Thymus (tissue), 11 donors: ENCODE measurements around the gene ANKRD50. TPM values are rescaled to one million over a fixed set of nuclear protein-coding genes. Genes with fewer than 3 reads are reported as not detected.

Source experiments
- DNase-seq, 9 donors: peaks; one replicate each; pipeline ENCODE4 v3.0.0-alpha.2; 2013; ENCODE audit warnings: low spot score in 9 of 9, low read depth in 6 of 9, missing footprints in 1 of 9
- H3K27ac ChIP-seq, 2 donors: one replicate each; pipeline ENCODE4 v1.5.1; 2013; ENCODE audit warnings: control low read depth in 1 of 2, low read depth in 1 of 2, low read length in 1 of 2, mild to moderate bottlenecking in 1 of 2, moderate library complexity in 1 of 2
- H3K27me3 ChIP-seq, 2 donors: one replicate each; pipeline ENCODE4 v1.5.1; 2013; ENCODE audit warnings: low read length in 1 of 2; ENCODE audit not compliant: control insufficient read depth in 2 of 2, insufficient read depth in 1 of 2
- H3K36me3 ChIP-seq, 2 donors: one replicate each; pipeline ENCODE4 v1.5.1; 2013; ENCODE audit warnings: low read length in 1 of 2, mild to moderate bottlenecking in 1 of 2, moderate library complexity in 1 of 2; ENCODE audit not compliant: control insufficient read depth in 2 of 2, insufficient read depth in 2 of 2
- H3K4me1 ChIP-seq, 2 donors: one replicate each; pipeline ENCODE4 v1.5.1; 2013; ENCODE audit warnings: low read length in 2 of 2; ENCODE audit not compliant: control insufficient read depth in 2 of 2, insufficient read depth in 2 of 2
- H3K4me3 ChIP-seq, 2 donors: one replicate each; pipeline ENCODE4 v1.5.1; 2013; ENCODE audit warnings: low read length in 2 of 2, control low read depth in 1 of 2, mild to moderate bottlenecking in 1 of 2
- H3K9me3 ChIP-seq, 2 donors: one replicate each; pipeline ENCODE4 v1.5.1; 2013; ENCODE audit warnings: low read length in 1 of 2, mild to moderate bottlenecking in 1 of 2; ENCODE audit not compliant: control insufficient read depth in 2 of 2, insufficient read depth in 1 of 2
- WGBS: extraction: QIAGEN DNeasy Blood & Tissue Kit; methylation state at CpG from one replicate; pipeline ENCODE4 v1.1.7; 2013; 5-methylcytosine and 5-hydroxymethylcytosine counted together
- polyA plus RNA-seq: library from polyadenylated mRNA; stranded (reverse); fragments of 200-250 nt; gene quantifications from one replicate; pipeline ENCODE4 v1.2.3, GENCODE V29; 2013
- total RNA-seq: library from RNA; stranded (reverse); fragments of 120-200 nt; gene quantifications from one replicate; pipeline ENCODE4 v1.2.4, GENCODE V29; 2013
- donor health status: healthy.

ANKRD50 gene
- total and polyA plus RNA-seq, 2 donors, result 3.1 to 6.2 TPM

DNA sequence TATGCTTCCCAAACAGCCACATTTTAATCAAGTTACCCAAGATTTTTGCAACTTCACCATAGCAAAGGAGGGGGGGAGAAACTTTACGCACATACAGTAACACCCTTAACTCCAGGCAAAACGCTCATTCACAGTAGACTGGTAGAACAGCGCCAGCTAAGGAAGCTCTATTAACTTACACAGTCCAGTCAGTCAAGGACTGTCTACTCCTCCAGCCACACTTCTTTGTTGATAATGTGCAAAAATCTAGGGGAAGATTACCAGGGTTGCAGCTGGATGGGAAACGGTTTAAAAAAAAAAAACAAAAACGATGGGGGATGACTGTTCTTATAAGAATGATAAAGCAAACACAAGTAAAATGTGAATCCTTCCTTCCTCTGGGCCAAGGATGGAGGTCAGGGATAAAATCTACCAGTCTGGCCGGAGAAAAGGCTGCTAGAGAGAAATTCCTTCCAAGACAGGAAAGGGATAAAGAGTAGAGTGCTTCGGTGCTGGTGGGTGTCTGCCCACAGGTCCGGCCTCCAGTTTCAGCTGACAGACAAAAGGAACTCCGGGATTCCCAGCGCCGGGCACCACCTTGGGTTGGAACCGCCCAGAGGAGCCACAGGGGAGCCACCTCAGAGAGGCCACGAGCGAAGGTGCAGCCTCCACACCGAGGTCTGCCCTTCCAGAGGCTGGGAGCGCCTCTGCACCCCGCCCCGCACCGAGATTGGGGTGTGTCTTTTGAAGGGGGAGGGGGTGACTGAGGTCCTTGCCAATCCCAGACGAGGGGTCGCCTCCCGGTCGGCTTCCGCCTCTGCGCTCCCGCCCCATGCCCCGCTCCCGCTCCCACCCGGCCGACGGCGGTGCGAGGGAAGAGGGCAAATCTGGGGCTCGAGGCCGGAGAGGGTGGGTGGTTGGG lies 811 bp downstream of the ANKRD50 start:
- under 1% methylated on average over 35 of the region's 35 CpGs for WGBS
- Histone ChIP-seq H3K9me3 (no peaks in the 10 kb centered on the region), H3K4me3 (peak overlapping the region; percentile 74 to 82), H3K4me1 (peaks cover 0 to 12% of the 10 kb centered on the region in 2 donors), H3K27ac (peak overlapping the region; percentile 82 to 88), H3K36me3 (no peaks in the 10 kb centered on the region), H3K27me3 (no peaks in the 10 kb centered on the region)
- DNase-seq, result peak in 6 of 9 donors; percentile 18 to 64 (median 44)

DNA sequence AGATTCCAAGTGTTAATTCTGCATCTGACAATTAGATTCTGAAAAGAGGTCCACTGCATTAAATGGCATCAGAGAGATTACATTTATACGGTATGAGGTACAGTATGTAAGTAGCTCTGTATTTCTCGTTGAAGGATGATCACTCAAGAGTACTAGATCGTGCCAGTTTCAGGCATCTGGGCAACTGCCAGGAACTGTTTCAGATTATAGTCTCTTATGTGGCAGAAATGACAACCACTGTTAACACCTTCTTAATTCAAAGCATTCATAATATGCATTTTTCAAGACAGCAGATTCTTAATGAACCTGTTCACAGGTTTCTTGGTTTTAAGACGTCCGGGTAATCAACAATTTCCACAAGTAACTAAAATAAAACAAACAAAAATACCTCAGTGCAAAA lies 1.6 kb downstream of the ANKRD50 start:
- H3K27ac ChIP-seq, result no peak overlapping the region
- peak overlapping the region; percentile 74 to 82 for H3K4me3 ChIP-seq
- 27% methylated on average over 5 of the region's 5 CpGs for WGBS
- H3K9me3 ChIP-seq, result no peaks in the 10 kb centered on the region
- H3K4me1 ChIP-seq, result peaks cover 0 to 12% of the 10 kb centered on the region in 2 donors
- no peaks in the 10 kb centered on the region for H3K36me3 ChIP-seq
- DNase-seq, result peak in 1 of 9 donors; percentile 28
- H3K27me3 ChIP-seq, result no peaks in the 10 kb centered on the region

DNA sequence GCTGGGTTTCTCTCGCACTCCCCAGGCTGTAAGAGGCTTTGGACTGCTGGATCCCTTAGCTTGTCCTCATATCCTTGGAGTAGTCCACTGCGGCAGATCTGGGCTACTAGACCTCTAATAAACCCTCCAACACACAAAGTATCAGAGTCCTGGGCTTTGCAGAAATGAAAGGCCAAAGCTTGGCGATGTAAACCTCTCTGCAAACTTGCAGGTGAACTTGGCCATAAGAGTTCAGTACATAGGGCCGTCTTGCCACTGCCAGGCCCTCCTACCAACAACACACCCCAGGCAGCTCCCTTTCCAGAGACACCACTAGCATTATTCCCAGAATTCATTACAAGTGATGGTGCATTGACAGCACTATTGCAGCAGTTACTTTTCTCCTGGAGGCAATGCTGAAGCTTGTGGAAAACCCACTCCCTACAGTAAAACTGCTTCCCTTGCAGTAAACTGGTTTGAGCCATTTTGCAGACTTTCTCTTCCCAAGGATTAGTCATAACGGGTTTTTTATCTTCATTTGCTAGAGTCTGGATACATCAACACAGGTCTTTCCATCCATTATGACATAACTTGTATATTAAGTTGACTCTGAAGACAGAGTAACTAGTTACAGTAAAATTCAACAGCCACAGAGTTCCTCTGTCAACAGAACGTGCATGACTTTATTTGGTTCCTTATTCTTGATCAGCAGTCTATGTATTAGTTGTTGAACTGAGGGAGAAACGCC lies 2.4 kb downstream of the ANKRD50 start:
- no peak overlapping the region for H3K27ac ChIP-seq

DNA sequence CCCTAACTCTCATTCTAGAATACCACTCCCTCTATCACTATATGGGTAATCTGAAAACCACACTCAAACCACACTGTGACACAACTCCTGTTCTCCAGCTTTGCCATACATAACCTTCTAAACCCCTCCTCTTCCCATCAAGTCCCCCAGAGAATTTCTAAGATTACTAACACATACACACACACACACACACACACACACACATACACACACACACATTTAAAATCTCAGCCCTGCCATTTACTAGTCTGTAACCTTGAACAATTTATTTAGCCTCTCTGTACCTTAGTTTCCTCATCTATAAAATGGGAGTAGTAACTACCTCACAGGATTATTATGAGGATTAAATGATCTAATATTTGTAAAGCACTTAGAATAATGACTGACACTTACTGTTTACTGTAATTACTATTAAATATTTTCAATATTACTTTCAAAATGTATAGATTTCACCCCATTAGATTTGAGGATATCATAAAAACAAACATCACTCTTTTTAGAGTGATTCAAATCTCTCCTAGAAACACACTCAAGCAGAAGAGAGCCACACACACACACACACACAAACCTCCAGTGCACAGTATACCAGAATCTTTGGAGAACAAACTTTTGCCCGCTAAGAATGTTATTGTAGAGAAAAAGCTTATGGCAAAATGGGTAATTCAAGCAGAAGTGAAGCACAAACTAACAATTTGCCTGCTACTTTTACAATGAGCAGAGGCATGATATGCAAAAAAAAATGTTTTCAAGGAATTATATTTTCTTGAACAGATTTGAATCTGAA lies 3.8 kb downstream of the ANKRD50 start:
- H3K27ac ChIP-seq, result no peak overlapping the region
- H3K36me3 ChIP-seq, result no peaks in the 10 kb centered on the region
- no peak overlapping the region for H3K4me3 ChIP-seq
- DNase-seq, result no peak
- WGBS, result 99% methylated on average over 1 of the region's 1 CpG
- H3K4me1 ChIP-seq, result peaks cover 0 to 12% of the 10 kb centered on the region in 2 donors
- no peaks in the 10 kb centered on the region for H3K27me3 ChIP-seq
- no peaks in the 10 kb centered on the region for H3K9me3 ChIP-seq

More for the DNA sequence above, 2.4 kb downstream of the ANKRD50 start:
- Histone ChIP-seq H3K27me3 (no peaks in the 10 kb centered on the region), H3K4me1 (peaks cover 0 to 12% of the 10 kb centered on the region in 2 donors), H3K9me3 (no peaks in the 10 kb centered on the region), H3K4me3 (no peak overlapping the region), H3K36me3 (no peaks in the 10 kb centered on the region)
- 75% methylated on average over 7 of the region's 7 CpGs for WGBS
- DNase-seq, result peak in 1 of 9 donors; percentile 12

DNA sequence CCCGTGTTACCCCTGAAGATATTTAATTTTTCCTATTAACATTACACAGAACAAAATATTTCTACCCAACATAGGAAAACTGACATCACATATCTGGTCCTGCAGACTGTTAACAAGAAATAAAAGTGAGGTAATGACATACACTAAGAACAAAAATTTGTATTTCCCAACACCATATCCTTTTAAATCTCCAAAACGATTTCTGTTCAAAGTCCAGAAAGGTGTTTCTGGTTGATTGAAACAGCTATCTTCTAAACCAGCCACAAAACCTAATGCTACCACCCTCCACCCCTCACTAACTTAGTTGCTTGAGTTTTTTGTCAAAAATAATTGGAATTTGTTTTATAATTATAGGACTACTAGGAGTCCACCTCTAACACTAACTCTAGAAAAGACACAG lies 7.1 kb downstream of the ANKRD50 start:
- Histone ChIP-seq H3K36me3 (no peaks in the 10 kb centered on the region), H3K4me3 (no peak overlapping the region), H3K27ac (no peak overlapping the region), H3K4me1 (peaks cover 0 to 3% of the 10 kb centered on the region in 2 donors), H3K9me3 (no peaks in the 10 kb centered on the region), H3K27me3 (no peaks in the 10 kb centered on the region)
- WGBS, result 73% methylated on average over 2 of the region's 2 CpGs
- no peak for DNase-seq

DNA sequence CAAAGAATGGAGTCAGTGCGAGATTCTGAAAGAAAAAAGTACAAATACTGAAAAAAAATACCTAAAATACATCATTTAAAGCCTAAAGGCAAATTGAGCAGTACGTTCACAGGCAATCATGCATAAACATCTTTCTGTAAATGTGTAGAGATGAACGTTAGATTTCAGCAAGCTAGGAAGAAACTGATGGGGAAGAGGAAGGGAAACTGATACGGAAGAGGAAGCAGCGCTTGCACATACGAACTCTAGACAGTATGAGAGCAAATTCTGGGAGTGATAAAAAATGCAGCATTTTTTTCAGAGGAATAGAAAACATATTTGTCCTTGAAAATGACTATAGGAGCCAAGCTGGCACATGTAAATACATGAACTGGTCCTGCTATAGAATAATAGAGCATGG lies 9.4 kb downstream of the ANKRD50 start:
- WGBS, result 97% methylated on average over 6 of the region's 6 CpGs
- Histone ChIP-seq H3K36me3 (no peaks in the 10 kb centered on the region), H3K27me3 (no peaks in the 10 kb centered on the region), H3K4me1 (no peaks in the 10 kb centered on the region), H3K27ac (no peak overlapping the region), H3K9me3 (no peaks in the 10 kb centered on the region), H3K4me3 (no peak overlapping the region)
- DNase-seq, result peak in 1 of 9 donors; percentile 7

DNA sequence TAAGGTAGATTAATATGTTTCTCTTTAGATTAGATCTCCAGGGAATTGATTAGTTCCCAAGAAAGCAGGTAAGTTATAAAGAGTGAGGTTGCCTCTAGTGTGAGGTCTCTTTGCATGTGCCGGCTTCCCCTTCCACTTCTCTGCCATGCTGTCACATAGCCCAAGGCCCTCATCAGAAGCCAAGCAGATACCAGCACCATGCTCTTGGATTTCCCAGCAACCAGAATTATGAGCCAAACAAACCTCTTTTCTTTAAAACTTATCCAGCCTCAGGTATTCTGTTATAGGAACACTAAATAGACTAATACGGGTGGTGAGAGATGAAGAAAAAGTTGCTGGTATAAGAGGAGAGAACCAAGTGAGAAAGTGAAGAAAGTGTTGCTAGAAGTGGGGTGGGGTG lies 15.1 kb downstream of the ANKRD50 start:
- WGBS, result 98% methylated on average over 2 of the region's 2 CpGs
- H3K4me1 ChIP-seq, result no peaks in the 10 kb centered on the region
- H3K36me3 ChIP-seq, result no peaks in the 10 kb centered on the region
- H3K4me3 ChIP-seq, result no peak overlapping the region
- no peak overlapping the region for H3K27ac ChIP-seq
- no peaks in the 10 kb centered on the region for H3K9me3 ChIP-seq
- no peaks in the 10 kb centered on the region for H3K27me3 ChIP-seq
- no peak for DNase-seq

DNA sequence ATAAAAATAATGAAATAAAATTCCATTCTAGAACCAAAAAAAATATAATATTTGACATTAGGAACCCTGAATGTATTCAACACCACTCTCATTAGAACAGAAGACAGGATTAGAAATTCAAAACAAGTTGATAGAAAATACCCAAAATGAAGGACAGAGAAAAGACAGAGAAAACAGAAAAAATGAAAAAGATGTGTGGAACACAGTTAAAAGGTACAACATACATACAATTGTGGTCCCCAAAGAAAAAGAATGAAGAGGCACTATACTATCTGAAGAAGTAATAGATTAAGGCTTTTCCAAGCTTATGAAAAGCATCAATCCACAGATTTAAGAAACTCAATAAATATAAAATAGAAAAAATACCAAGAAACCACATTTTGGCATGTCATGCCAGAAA lies 16.4 kb downstream of the ANKRD50 start:
- DNase-seq, result no peak
- Histone ChIP-seq H3K9me3 (no peaks in the 10 kb centered on the region), H3K27me3 (no peaks in the 10 kb centered on the region), H3K4me3 (no peak overlapping the region), H3K36me3 (no peaks in the 10 kb centered on the region), H3K27ac (no peak overlapping the region), H3K4me1 (no peaks in the 10 kb centered on the region)
